Activated CD8-positive, alpha-beta memory T cell treated with anti-CD3 and anti-CD28 coated beads for 1 hour (primary cell): ENCODE data around the gene DUOXA1.
"Not testable (repeated sequence)": the region's sequence is repeated elsewhere in the genome, so short reads cannot be mapped to it uniquely, and the experiment has no call there.

Experiments used
- DNase-seq, 2 donors: peaks; one replicate each; pipeline ENCODE4 v3.0.0-alpha.2; 2020; ENCODE audit warnings: low read depth in 1 of 2; ENCODE audit errors: extremely low read depth in 1 of 2

Gene DUOXA1

GRCh38 chr15:45151998-45152828 lies 22.5 kb upstream of the DUOXA1 start:
- no peak for DNase-seq

- no peak for DNase-seq
Measured at GRCh38 chr15:45150997-45151396, 21.3 kb upstream of the DUOXA1 start.

GRCh38 chr15:45150481-45150880 lies 20.8 kb upstream of the DUOXA1 start:
- DNase-seq = no peak

GRCh38 chr15:45149060-45149459 lies 19.4 kb upstream of the DUOXA1 start:
- DNase-seq = no peak

- no peak for DNase-seq
Measured at GRCh38 chr15:45148076-45149059, 18.7 kb upstream of the DUOXA1 start.

- DNase-seq = no peak
Measured at GRCh38 chr15:45147606-45148005, 17.9 kb upstream of the DUOXA1 start.

GRCh38 chr15:45146405-45146804 lies 16.7 kb upstream of the DUOXA1 start:
- no peak for DNase-seq

GRCh38 chr15:45144775-45145174 lies 15.1 kb upstream of the DUOXA1 start:
- DNase-seq = no peak

- no peak for DNase-seq
Measured at GRCh38 chr15:45143946-45144345, 14.3 kb upstream of the DUOXA1 start.

GRCh38 chr15:45143056-45143455 lies 13.4 kb upstream of the DUOXA1 start:
- DNase-seq = no peak

- no peak for DNase-seq
Measured at GRCh38 chr15:45141386-45141785, 11.7 kb upstream of the DUOXA1 start.

GRCh38 chr15:45140557-45141250 lies 11.0 kb upstream of the DUOXA1 start:
- DNase-seq = no peak

- no peak for DNase-seq
Measured at GRCh38 chr15:45139770-45140169, 10.1 kb upstream of the DUOXA1 start.

- no peak for DNase-seq
Measured at GRCh38 chr15:45138814-45139765, 9.4 kb upstream of the DUOXA1 start.

- DNase-seq = no peak
Measured at GRCh38 chr15:45137703-45138102, 8.0 kb upstream of the DUOXA1 start.

- no peak for DNase-seq
Measured at GRCh38 chr15:45136378-45136764, 6.7 kb upstream of the DUOXA1 start.

- DNase-seq = not testable (repeated sequence)
Measured at GRCh38 chr15:45135705-45136377, 6.2 kb upstream of the DUOXA1 start.

- DNase-seq = no peak
Measured at GRCh38 chr15:45134682-45135604, 5.3 kb upstream of the DUOXA1 start.
